Effector memory CD4-positive, alpha-beta T cell (primary cell): ENCODE data around the gene PDIA6.
"Not testable (repeated sequence)": the region's sequence is repeated elsewhere in the genome, so short reads cannot be mapped to it uniquely, and the experiment has no call there.

Experiments used
- DNase-seq, 3 donors: peaks; one replicate each; pipeline ENCODE4 v3.0.0-alpha.2; 2020
- H3K27ac ChIP-seq: 2 replicates; pipeline ENCODE4 v1.7.0; 2013; ENCODE audit warnings: mild to moderate bottlenecking, low read length, moderate library complexity; ENCODE audit not compliant: insufficient read depth, poor library complexity, severe bottlenecking
- H3K27me3 ChIP-seq: replicated peaks from 2 replicates; pipeline ENCODE4 v1.7.0; 2013; ENCODE audit warnings: mild to moderate bottlenecking, low read length; ENCODE audit not compliant: insufficient read depth, control insufficient read depth, poor library complexity, severe bottlenecking
- H3K36me3 ChIP-seq: 2 replicates; pipeline ENCODE4 v1.7.0; 2013; ENCODE audit warnings: mild to moderate bottlenecking, low read length, moderate library complexity; ENCODE audit not compliant: control insufficient read depth, insufficient read depth
- H3K4me1 ChIP-seq: 2 replicates; pipeline ENCODE4 v1.7.0; 2013; ENCODE audit warnings: low read length, mild to moderate bottlenecking; ENCODE audit not compliant: control insufficient read depth, insufficient read depth, poor library complexity, severe bottlenecking
- H3K4me3 ChIP-seq: 2 replicates; pipeline ENCODE4 v1.7.0; 2013; ENCODE audit warnings: low read length, low read depth, mild to moderate bottlenecking; ENCODE audit not compliant: insufficient read depth, poor library complexity, severe bottlenecking
- H3K9me3 ChIP-seq: 2 replicates; pipeline ENCODE4 v1.7.0; 2013; ENCODE audit warnings: mild to moderate bottlenecking, low read length, moderate library complexity; ENCODE audit not compliant: control insufficient read depth

PDIA6 gene

GRCh38 chr2:10811517-10811916, 1.1 kb downstream of the PDIA6 start:
- H3K9me3 ChIP-seq = no peaks in the 10 kb centered on the region
- peaks cover 25% of the 10 kb centered on the region for H3K4me1 ChIP-seq
- H3K36me3 ChIP-seq = no peaks in the 10 kb centered on the region
- peak overlapping the region; percentile 79 for H3K4me3 ChIP-seq
- DNase-seq = no peak
- H3K27ac ChIP-seq = peak overlapping the region; percentile 81
- H3K27me3 ChIP-seq = no peaks in the 10 kb centered on the region

DNA sequence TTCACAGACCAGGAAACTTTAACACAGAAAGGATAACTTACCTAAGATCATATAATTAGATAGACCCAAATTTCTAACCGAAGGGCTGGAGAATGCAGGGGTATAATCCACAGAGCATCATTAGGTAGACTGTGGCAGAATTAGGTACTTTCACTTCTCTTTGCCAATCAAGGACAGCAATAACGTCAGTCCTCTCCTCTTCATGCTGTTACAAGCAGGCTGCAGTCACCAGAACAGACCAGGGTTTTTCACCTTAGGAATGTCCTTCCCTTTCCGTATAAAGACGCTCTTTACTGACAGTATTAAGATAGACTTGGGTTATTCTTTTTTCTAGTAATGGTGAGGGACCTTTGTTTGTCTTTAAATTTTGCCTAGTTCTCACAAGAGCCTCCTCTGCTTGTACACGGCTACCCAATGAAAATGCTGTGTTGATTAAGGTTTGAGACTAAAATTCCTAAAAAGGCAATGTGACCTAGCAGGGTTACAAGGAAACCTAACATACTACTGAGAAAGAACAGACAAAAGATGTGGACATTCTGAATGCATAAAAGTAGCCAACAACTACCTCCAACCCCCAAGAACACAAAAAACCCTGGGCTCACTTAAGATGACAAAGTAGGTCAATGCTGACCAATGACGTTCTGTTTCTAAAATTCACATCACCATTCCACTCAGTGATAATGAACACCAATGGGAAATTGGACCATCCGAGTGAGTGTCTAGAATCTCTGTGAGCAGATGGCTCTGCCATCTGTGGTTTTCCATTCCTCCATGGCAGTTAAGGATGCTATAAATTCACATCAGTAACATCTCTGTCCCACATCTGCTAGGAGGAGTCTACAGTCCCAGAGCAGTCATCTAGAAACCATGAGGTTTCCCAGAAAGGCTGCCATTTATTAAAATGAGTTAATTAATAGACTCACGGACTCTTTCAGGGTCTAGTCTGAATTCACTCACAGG, 2.1 kb downstream of the PDIA6 start:
- no peaks in the 10 kb centered on the region for H3K9me3 ChIP-seq
- peak overlapping the region; percentile 81 for H3K27ac ChIP-seq
- DNase-seq = no peak
- peaks cover 25% of the 10 kb centered on the region for H3K4me1 ChIP-seq
- no peaks in the 10 kb centered on the region for H3K36me3 ChIP-seq
- H3K27me3 ChIP-seq = no peaks in the 10 kb centered on the region
- H3K4me3 ChIP-seq = peak overlapping the region; percentile 79

- H3K36me3 ChIP-seq = peaks cover 10% of the 10 kb centered on the region
- no peaks in the 10 kb centered on the region for H3K9me3 ChIP-seq
- no peak overlapping the region for H3K4me3 ChIP-seq
- H3K27me3 ChIP-seq = no peaks in the 10 kb centered on the region
- DNase-seq = no peak
- H3K4me1 ChIP-seq = peaks cover 18% of the 10 kb centered on the region
- H3K27ac ChIP-seq = no peak overlapping the region
These were observed 6.0 kb downstream of the PDIA6 start for GRCh38 chr2:10806543-10806942.

GRCh38 chr2:10805990-10806389, 6.6 kb downstream of the PDIA6 start:
- not testable (repeated sequence) for H3K4me3 ChIP-seq, H3K9me3 ChIP-seq, DNase-seq, H3K27ac ChIP-seq, H3K27me3 ChIP-seq
- H3K36me3 ChIP-seq = peaks cover 16% of the 10 kb centered on the region
- H3K4me1 ChIP-seq = peaks cover 13% of the 10 kb centered on the region

GRCh38 chr2:10802657-10803056, 9.9 kb downstream of the PDIA6 start:
- no peak overlapping the region for H3K4me3 ChIP-seq
- H3K9me3 ChIP-seq = no peaks in the 10 kb centered on the region
- no peak for DNase-seq
- peaks cover 3% of the 10 kb centered on the region for H3K4me1 ChIP-seq
- peaks cover 30% of the 10 kb centered on the region for H3K36me3 ChIP-seq
- H3K27me3 ChIP-seq = no peaks in the 10 kb centered on the region
- H3K27ac ChIP-seq = no peak overlapping the region

GRCh38 chr2:10800163-10800562, 12.4 kb downstream of the PDIA6 start:
- Histone ChIP-seq H3K36me3 (peaks cover 39% of the 10 kb centered on the region), H3K9me3 (no peaks in the 10 kb centered on the region), H3K4me3 (no peak overlapping the region), H3K27me3 (no peaks in the 10 kb centered on the region), H3K27ac (no peak overlapping the region), H3K4me1 (no peaks in the 10 kb centered on the region)
- no peak for DNase-seq

GRCh38 chr2:10798783-10799182, 13.8 kb downstream of the PDIA6 start:
- Histone ChIP-seq H3K27ac (no peak overlapping the region), H3K9me3 (no peaks in the 10 kb centered on the region), H3K36me3 (peaks cover 45% of the 10 kb centered on the region), H3K27me3 (no peaks in the 10 kb centered on the region), H3K4me3 (no peak overlapping the region), H3K4me1 (no peaks in the 10 kb centered on the region)
- DNase-seq = no peak

GRCh38 chr2:10796703-10797102, 15.9 kb downstream of the PDIA6 start:
- H3K4me3 ChIP-seq = no peak overlapping the region
- no peaks in the 10 kb centered on the region for H3K27me3 ChIP-seq
- H3K4me1 ChIP-seq = no peaks in the 10 kb centered on the region
- H3K9me3 ChIP-seq = no peaks in the 10 kb centered on the region
- no peak for DNase-seq
- H3K36me3 ChIP-seq = peaks cover 57% of the 10 kb centered on the region
- no peak overlapping the region for H3K27ac ChIP-seq

DNA sequence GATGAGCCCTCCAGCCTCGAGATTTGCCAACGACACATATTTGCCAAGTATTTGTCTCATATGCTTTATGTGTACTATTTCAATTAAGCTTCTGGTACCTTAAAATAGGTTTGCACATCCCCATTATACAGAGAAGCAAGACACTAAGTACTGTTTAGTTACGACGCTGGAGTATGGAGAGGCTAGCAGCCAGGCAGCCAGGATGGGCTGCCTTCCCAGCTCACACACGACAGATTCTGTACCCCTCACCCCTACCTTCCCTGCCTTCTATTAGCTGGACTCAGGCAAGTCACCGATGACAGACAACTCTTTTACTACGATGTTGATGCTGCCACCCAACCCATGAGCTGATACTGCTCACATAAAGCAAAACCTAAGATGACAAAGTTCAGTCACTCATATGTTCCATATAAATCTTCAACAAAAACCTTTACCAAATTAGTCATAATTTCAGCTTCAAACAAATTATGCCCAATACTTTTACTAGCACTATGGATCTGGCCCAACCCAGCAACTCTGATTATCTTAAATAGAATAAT, 17.0 kb downstream of the PDIA6 start:
- no peaks in the 10 kb centered on the region for H3K4me1 ChIP-seq
- H3K27me3 ChIP-seq = no peaks in the 10 kb centered on the region
- H3K36me3 ChIP-seq = peaks cover 55% of the 10 kb centered on the region
- DNase-seq = no peak
- no peaks in the 10 kb centered on the region for H3K9me3 ChIP-seq
- no peak overlapping the region for H3K4me3 ChIP-seq
- no peak overlapping the region for H3K27ac ChIP-seq

DNA sequence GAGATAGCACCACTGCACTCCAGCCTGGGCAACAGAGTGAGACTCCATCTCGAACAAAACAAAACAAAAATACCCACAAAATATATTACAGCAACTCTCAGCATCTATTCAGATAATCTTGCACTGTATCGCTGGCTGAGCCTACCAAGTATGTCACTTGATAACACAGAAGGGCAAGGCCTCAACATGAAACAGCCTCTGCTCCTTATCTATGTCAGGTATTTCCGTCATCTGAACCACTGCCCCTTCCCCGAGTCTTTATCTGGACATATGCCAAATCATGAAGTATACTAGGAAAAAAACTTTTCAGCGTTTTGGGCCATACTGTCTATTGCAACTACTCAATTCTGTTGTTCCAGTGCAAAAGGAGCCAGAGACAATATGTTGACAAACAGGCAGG, 17.7 kb downstream of the PDIA6 start:
- H3K36me3 ChIP-seq = peaks cover 54% of the 10 kb centered on the region
- no peak overlapping the region for H3K27ac ChIP-seq
- H3K4me1 ChIP-seq = no peaks in the 10 kb centered on the region
- no peaks in the 10 kb centered on the region for H3K9me3 ChIP-seq
- H3K4me3 ChIP-seq = no peak overlapping the region
- no peak for DNase-seq
- H3K27me3 ChIP-seq = no peaks in the 10 kb centered on the region
